GM23338 (cell line): ENCODE data around the gene C1orf174. TPM values are rescaled to one million over a fixed set of nuclear protein-coding genes. Genes with fewer than 3 reads are reported as not detected.

Source experiments
- ATAC-seq: fragments of 200-7000 bp; cut with Tn5 transposase; 3 replicates; pipeline ENCODE4 v1.9.1; 2020
- DNase-seq: peaks from one replicate; pipeline ENCODE4 v3.0.0-alpha.2; 2015; ENCODE audit warnings: low spot score
- H2AFZ ChIP-seq: fragments of 200-600 bp; sonication (generic); 2 replicates; pipeline ENCODE4 v1.8.0; 2016; ENCODE audit warnings: antibody characterized with exemption, mild to moderate bottlenecking, moderate library complexity
- H3F3A ChIP-seq: fragments of 200-600 bp; sonication (generic); replicated peaks from 2 replicates; pipeline ENCODE4 v1.8.0; 2017; ENCODE audit warnings: antibody characterized with exemption, mixed run types, low read depth
- H3K27ac ChIP-seq: fragments of 200-600 bp; sonication (generic); 2 replicates; pipeline ENCODE4 v1.6.1; 2016; ENCODE audit warnings: low read depth
- H3K27me3 ChIP-seq: fragments of 200-600 bp; sonication (generic); 2 replicates; pipeline ENCODE4 v1.8.0; 2016; ENCODE audit warnings: mild to moderate bottlenecking, mixed run types, moderate library complexity; ENCODE audit not compliant: insufficient read depth
- H3K36me3 ChIP-seq: fragments of 200-600 bp; sonication (generic); 2 replicates; pipeline ENCODE4 v1.8.0; 2016; ENCODE audit warnings: mild to moderate bottlenecking; ENCODE audit not compliant: insufficient read depth
- H3K4me1 ChIP-seq: fragments of 200-600 bp; sonication (generic); 2 replicates; pipeline ENCODE4 v1.8.0; 2016; ENCODE audit warnings: mild to moderate bottlenecking, moderate library complexity; ENCODE audit not compliant: insufficient read depth
- H3K4me2 ChIP-seq: fragments of 200-600 bp; sonication (generic); 2 replicates; pipeline ENCODE4 v1.7.1; 2017; ENCODE audit warnings: mixed run types
- H3K4me3 ChIP-seq: fragments of 200-600 bp; sonication (generic); 2 replicates; pipeline ENCODE4 v1.6.1; 2016; ENCODE audit warnings: mixed run types
- H3K79me2 ChIP-seq: fragments of 200-600 bp; sonication (generic); replicated peaks from 2 replicates; pipeline ENCODE4 v1.8.0; 2017; ENCODE audit warnings: mild to moderate bottlenecking; ENCODE audit not compliant: insufficient read depth
- H3K9me2 ChIP-seq: fragments of 200-600 bp; sonication (generic); 2 replicates; pipeline ENCODE4 v1.8.0; 2017; ENCODE audit not compliant: insufficient read depth
- H4K20me1 ChIP-seq: fragments of 200-600 bp; sonication (generic); replicated peaks from 2 replicates; pipeline ENCODE4 v1.8.0; 2017; ENCODE audit warnings: mild to moderate bottlenecking; ENCODE audit not compliant: insufficient read depth
- H3K27ac Mint-ChIP-seq: 2 replicates; pipeline ENCODE4 v1.8.0; 2020; ENCODE audit warnings: inconsistent platforms, mild to moderate bottlenecking, moderate library complexity, mixed read lengths
- H3K27me3 Mint-ChIP-seq: 3 replicates; pipeline ENCODE4 v1.8.0; 2022; ENCODE audit warnings: low read depth, mild to moderate bottlenecking, moderate library complexity, mixed read lengths, inconsistent platforms; ENCODE audit not compliant: insufficient read depth, poor library complexity
- H3K36me3 Mint-ChIP-seq: 3 replicates; pipeline ENCODE4 v1.8.0; 2021; ENCODE audit warnings: low read depth, mild to moderate bottlenecking, inconsistent platforms, moderate library complexity, mixed read lengths
- H3K4me1 Mint-ChIP-seq: 3 replicates; pipeline ENCODE4 v1.8.0; 2020; ENCODE audit warnings: mild to moderate bottlenecking, inconsistent platforms, mixed read lengths
- H3K4me3 Mint-ChIP-seq: 3 replicates; pipeline ENCODE4 v1.8.0; 2021; ENCODE audit warnings: moderate library complexity, mild to moderate bottlenecking, inconsistent platforms, mixed read lengths
- H3K9me3 Mint-ChIP-seq: 3 replicates; pipeline ENCODE4 v1.8.0; 2020; ENCODE audit warnings: moderate library complexity, mild to moderate bottlenecking, inconsistent platforms, mixed read lengths
- CREB1 ChIP-seq: fragments of 250-450 bp; sonication (Bioruptor Pico); IDR thresholded peaks from 2 replicates; pipeline ENCODE4 v1.5.0; 2020; ENCODE audit warnings: low read depth, mild to moderate bottlenecking, moderate library complexity
- CTCF ChIP-seq, 2 experiments: fragments of 200-600 bp in 1 of 2; sonication (generic) in 1 of 2; conservative IDR thresholded peaks; 2 replicates each; pipeline versions ENCODE4 v1.5.1 to v1.6.1; 2016 to 2017; ENCODE audit warnings: antibody characterized with exemption in 2 of 2, low read depth in 2 of 2, mild to moderate bottlenecking in 2 of 2, moderate library complexity in 1 of 2
- EZH2phosphoT487 ChIP-seq: fragments of 200-600 bp; sonication (generic); IDR thresholded peaks from one replicate; pipeline ENCODE4 v1.8.1; 2018; ENCODE audit warnings: antibody characterized with exemption; ENCODE audit not compliant: unreplicated experiment
- JUNB ChIP-seq: IDR thresholded peaks from one replicate; pipeline ENCODE4 v1.6.1; 2016; ENCODE audit warnings: antibody characterized with exemption; ENCODE audit not compliant: unreplicated experiment
- NANOG ChIP-seq: IDR thresholded peaks from 2 replicates; pipeline ENCODE4 v1.6.1; 2016; ENCODE audit warnings: antibody characterized with exemption, borderline replicate concordance
- POLR2AphosphoS5 ChIP-seq: IDR thresholded peaks from 2 replicates; pipeline ENCODE4 v1.6.1; 2016; ENCODE audit warnings: antibody characterized with exemption, low read depth
- REST ChIP-seq: IDR thresholded peaks from one replicate; pipeline ENCODE4 v1.6.1; 2018; ENCODE audit warnings: antibody characterized with exemption; ENCODE audit not compliant: unreplicated experiment
- STAT1 ChIP-seq: IDR thresholded peaks from one replicate; pipeline ENCODE4 v1.6.1; 2016; ENCODE audit warnings: antibody characterized with exemption; ENCODE audit not compliant: unreplicated experiment
- ZNF114 ChIP-seq: fragments of 250-450 bp; sonication (Bioruptor Pico); IDR thresholded peaks from 2 replicates; pipeline ENCODE4 v1.5.0; 2020; ENCODE audit warnings: mild to moderate bottlenecking, moderate library complexity
- ZNF462 ChIP-seq: fragments of 250-450 bp; sonication (Bioruptor Pico); IDR thresholded peaks from 2 replicates; pipeline ENCODE4 v1.5.0; 2020; ENCODE audit warnings: mild to moderate bottlenecking, moderate library complexity
- polyA plus RNA-seq: library from polyadenylated mRNA; unstranded; fragments of >200 nt; fragmentation: Nextera tagmentation; extraction: Ambion mirVana; gene quantifications from 2 replicates; pipeline ENCODE4 v1.2.1, GENCODE V29; 2016
- total RNA-seq: library from RNA; depleted of rRNA; stranded (reverse); fragments of >200 nt; shearing (Covaris generic); gene quantifications from 2 replicates; pipeline ENCODE4 v1.2.3, GENCODE V29; 2014

Gene C1orf174
- total and polyA plus RNA-seq, 2 experiments from 2014 or later = 28.5 to 28.7 TPM

GRCh38 chr1:3892748-3893147, 7.3 kb downstream of the C1orf174 start:
- H3K4me2 ChIP-seq = no peak overlapping the region
- H3K9me3 Mint-ChIP-seq = peaks cover 4% of the 10 kb centered on the region; the same call in 2 of the 3 replicates
- peaks cover 4% of the 10 kb centered on the region for H3K27me3 Mint-ChIP-seq
- H2AFZ ChIP-seq = no peak overlapping the region
- DNase-seq = no peak
- TF ChIP-seq REST = no peak
- no peak for TF ChIP-seq STAT1
- TF ChIP-seq CREB1 (CRISPR knock-in tag) = no peak
- TF ChIP-seq POLR2AphosphoS5 = no peak
- TF ChIP-seq CTCF (conservative IDR thresholded peaks at IDR 0.05; ENCODE audit: low read depth in 2 of 2) = no peak
- TF ChIP-seq JUNB = no peak
- no peak overlapping the region for H3K27ac ChIP-seq
- H3K4me3 ChIP-seq = no peak overlapping the region
- peaks cover 12% of the 10 kb centered on the region for H3K36me3 ChIP-seq
- H3K4me3 Mint-ChIP-seq = no peak overlapping the region
- H3K27ac Mint-ChIP-seq = no peak overlapping the region
- ATAC-seq = no peak
- H3K79me2 ChIP-seq = peaks cover 49% of the 10 kb centered on the region
- no peaks in the 10 kb centered on the region for H3K27me3 ChIP-seq
- H3K9me2 ChIP-seq = no peaks in the 10 kb centered on the region
- H3K4me1 Mint-ChIP-seq = peaks cover 4% of the 10 kb centered on the region; the same call in 1 of the 3 replicates
- H3K36me3 Mint-ChIP-seq = peaks cover 33% of the 10 kb centered on the region
- H3K4me1 ChIP-seq = no peaks in the 10 kb centered on the region
- H4K20me1 ChIP-seq = peaks cover 17% of the 10 kb centered on the region; the same call in 1 of the 2 replicates
- no peaks in the 10 kb centered on the region for H3F3A ChIP-seq

DNA sequence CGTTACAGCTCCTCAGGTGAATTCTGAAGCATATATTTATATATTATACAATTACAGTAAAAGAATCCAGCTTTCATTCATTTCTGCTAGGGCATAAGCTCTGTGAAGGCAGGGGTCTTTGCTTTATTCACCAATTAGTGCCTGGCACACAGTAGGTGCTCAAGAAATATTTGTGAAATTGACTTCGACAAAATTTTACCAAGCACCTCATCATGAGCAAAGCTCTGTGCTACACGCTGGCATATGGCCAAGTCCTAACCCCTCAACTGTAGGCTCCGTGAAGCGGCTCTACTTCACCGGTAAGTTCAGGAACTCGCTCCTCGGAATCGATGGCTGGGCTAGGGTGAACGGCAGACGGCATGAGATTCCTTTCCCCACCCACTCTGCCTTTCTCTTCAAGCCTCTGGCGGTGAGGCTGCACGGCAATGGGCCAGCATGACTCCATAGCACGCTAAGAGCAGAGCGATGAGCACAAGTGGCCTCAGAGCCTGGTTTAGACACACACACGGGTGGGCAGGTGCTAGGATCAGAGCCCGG, 8.7 kb downstream of the C1orf174 start:
- Mint-ChIP-seq H3K4me3 (no peak overlapping the region), H3K4me1 (peaks cover 2% of the 10 kb centered on the region; the same call in 1 of the 3 replicates), H3K36me3 (peaks cover 30% of the 10 kb centered on the region; the same call in 2 of the 3 replicates), H3K27ac (no peak overlapping the region), H3K27me3 (peaks cover 6% of the 10 kb centered on the region), H3K9me3 (no peaks in the 10 kb centered on the region; the same call in 2 of the 3 replicates)
- Histone ChIP-seq H3K79me2 (peaks cover 36% of the 10 kb centered on the region), H3K27ac (no peak overlapping the region), H3K4me3 (no peak overlapping the region), H3K4me2 (no peak overlapping the region), H3F3A (no peaks in the 10 kb centered on the region), H3K9me2 (no peaks in the 10 kb centered on the region), H2AFZ (no peak overlapping the region), H4K20me1 (peaks cover 11% of the 10 kb centered on the region; the same call in 1 of the 2 replicates), H3K27me3 (no peaks in the 10 kb centered on the region), H3K4me1 (no peaks in the 10 kb centered on the region), H3K36me3 (peaks cover 12% of the 10 kb centered on the region)
- ATAC-seq (no peak), DNase-seq (no peak)
- no peak for TF ChIP-seq ZNF462
- no peak for TF ChIP-seq EZH2phosphoT487
- TF ChIP-seq NANOG = no peak
- no peak for TF ChIP-seq STAT1
- no peak for TF ChIP-seq POLR2AphosphoS5
- no peak for TF ChIP-seq ZNF114 (CRISPR knock-in tag)
- TF ChIP-seq JUNB = no peak
- no peak for TF ChIP-seq CREB1 (CRISPR knock-in tag)
